Measurements from ENCODE around the gene SMAD6. TPM values are rescaled to one million over a fixed set of nuclear protein-coding genes. Genes with fewer than 3 reads are reported as not detected.

Gene SMAD6
- total RNA-seq, 2 donors from 2014 or later, result 9.4 to 22.0 TPM

DNA sequence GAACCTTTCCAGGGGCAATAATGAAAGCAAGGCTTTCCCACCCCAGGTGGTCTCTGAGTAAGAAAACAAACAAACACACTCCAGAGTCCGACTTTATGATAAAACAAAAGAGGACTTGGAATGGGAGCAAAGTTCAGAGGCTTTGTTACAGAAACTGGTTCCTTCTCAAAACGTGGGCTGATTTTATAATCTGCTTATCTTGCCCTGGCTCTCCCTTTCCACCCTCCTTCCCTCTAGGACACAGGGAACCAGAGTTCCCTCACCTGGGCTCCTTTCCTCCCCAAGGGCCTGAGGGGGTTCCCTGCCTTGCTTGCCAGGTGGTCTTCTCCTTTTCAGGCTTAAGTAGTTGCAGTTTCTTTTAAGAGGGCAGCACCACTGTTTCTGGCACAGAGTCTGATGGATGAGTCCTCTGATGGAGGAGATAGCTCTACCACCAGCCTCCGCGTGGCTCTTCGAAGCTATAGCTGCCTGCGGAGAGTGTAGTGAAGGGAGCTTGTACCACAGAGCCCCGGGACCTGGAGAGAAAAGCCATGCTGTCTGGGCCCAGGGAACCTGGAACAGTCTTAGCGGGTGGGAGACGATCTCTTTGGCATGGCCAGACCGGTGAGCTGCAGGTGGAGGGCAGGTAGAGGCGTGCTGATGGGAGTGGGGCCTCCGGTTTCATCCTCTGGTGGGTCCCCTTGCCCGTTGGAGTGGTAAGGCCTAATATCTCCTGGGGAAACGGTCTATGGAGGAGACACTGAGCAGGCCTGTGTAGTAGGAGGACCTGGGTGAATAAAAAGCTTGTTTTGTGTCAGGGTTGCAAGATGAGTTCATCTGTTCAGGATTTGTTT, 68.7 kb downstream of the SMAD6 start:
- Histone ChIP-seq H3K4me1 (peaks cover 22% of the 10 kb centered on the region), H3K36me3 (no peaks in the 10 kb centered on the region), H3K27me3 (no peaks in the 10 kb centered on the region), H3K27ac (peak overlapping the region; percentile 87), H3K9ac (ENCODE audit: low read depth in 2 of 2, low read length in 2 of 2) (peak overlapping the region in 1 of 2 donors; percentile 77), H3K4me3 (no peak overlapping the region), H3K9me3 (no peaks in the 10 kb centered on the region)
- peak; percentile 65 for DNase-seq
- TF ChIP-seq, protein P1, sequence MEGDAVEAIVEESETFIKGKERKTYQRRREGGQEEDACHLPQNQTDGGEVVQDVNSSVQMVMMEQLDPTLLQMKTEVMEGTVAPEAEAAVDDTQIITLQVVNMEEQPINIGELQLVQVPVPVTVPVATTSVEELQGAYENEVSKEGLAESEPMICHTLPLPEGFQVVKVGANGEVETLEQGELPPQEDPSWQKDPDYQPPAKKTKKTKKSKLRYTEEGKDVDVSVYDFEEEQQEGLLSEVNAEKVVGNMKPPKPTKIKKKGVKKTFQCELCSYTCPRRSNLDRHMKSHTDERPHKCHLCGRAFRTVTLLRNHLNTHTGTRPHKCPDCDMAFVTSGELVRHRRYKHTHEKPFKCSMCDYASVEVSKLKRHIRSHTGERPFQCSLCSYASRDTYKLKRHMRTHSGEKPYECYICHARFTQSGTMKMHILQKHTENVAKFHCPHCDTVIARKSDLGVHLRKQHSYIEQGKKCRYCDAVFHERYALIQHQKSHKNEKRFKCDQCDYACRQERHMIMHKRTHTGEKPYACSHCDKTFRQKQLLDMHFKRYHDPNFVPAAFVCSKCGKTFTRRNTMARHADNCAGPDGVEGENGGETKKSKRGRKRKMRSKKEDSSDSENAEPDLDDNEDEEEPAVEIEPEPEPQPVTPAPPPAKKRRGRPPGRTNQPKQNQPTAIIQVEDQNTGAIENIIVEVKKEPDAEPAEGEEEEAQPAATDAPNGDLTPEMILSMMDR (IDR thresholded peaks at IDR 0.05), result no peak
- intact Hi-C loops (cut with DNase I), result no loop called here

DNA sequence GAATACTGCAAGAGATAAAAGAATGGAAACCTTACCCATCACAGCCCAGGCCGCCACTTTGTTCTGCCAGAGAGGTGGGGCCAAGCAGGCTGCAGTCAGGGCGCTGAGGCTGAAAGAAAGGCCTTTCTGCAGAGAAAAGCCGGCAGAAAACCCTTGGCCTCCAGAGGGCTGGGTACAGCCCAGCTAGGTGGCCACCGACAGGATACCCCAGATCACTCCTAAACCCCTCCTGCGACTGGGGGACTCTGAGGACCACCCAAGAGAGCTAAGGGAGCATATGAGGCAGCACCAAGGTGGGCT, 69.3 kb downstream of the SMAD6 start:
- Histone ChIP-seq H3K36me3 (no peaks in the 10 kb centered on the region), H3K27me3 (no peaks in the 10 kb centered on the region), H3K4me3 (no peak overlapping the region), H3K4me1 (peaks cover 19% of the 10 kb centered on the region), H3K9me3 (no peaks in the 10 kb centered on the region), H3K9ac (ENCODE audit: low read depth in 2 of 2, low read length in 2 of 2) (peak overlapping the region in 1 of 2 donors; percentile 77), H3K27ac (peak overlapping the region; percentile 87)
- TF ChIP-seq, protein P1 (IDR thresholded peaks at IDR 0.05), result no peak
- peak; percentile 44 for DNase-seq
- intact Hi-C loops (cut with DNase I), result no loop called here

DNA sequence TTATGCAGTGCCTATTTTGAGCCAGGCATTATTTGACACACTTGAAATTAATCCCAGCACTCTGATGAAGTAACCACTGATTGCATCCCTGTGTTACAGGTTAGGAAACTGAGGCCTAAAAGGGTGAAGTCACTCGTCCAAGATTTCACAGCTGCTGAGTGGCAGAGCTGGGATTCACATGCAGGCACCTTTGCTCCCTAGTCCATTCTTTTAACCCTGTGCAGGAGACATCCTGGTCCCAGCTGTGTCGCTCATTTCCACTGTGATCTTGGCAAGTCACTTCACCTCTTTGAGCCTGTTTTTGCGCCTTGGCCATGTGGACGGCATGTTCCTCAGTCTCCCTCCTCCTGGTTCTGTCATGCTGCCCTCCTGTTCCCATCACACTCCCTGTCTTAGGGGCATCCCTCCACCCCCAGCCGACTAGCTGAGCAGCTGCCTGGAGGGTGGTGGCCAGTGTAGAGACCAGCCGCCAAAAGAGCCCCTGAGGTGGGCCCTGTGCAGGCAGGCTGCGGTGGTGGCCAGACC, 70.6 kb downstream of the SMAD6 start:
- H3K9me3 ChIP-seq, result no peaks in the 10 kb centered on the region
- peak; percentile 42 for DNase-seq
- intact Hi-C loops (cut with DNase I), result loop anchor here (2.0 kb wide), 1 partner anchor 150 kb away; no protein-coding TSS in a partner anchor

DNA sequence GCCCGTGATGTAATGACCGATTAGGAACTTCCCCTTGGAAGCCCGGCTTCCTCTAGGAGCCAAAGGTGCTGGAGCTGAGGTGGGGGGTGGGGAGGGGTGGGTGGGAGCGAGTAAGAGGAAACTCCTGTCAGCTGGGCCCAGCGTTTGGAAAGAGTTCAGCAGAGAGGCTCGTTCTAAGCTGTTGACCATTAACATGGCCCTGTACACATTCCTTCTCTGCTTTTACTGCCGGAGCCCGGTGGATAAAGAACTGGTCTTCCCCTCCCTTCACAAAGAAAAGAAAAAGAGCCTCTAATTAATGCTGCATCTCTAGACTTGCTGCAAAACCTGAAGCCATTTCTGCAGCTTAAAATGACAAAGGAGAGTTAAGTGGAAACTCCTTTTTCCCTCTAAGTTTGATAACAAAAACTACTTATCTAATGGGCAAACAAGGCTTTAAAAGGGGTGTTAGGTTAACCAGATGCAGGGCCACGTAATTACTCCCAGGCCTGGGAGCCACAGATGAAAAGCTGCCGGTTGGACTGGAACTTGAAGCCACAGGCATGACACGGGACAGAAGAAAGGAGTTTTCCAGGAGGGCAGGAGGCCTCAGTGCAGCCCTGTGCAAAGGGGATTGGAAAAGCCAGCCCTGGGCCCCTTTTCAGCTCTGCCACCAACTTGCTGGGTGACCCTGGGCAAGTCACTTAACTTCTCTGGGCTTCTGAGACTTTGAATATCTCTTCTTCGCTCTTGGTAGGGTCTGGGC, 71.3 kb downstream of the SMAD6 start:
- intact Hi-C loops (cut with DNase I), result loop anchor here (2.0 kb wide), 1 partner anchor 150 kb away; no protein-coding TSS in a partner anchor
- H3K9ac ChIP-seq (ENCODE audit: low read depth in 2 of 2, low read length in 2 of 2), result peak overlapping the region in 1 of 2 donors; percentile 69

More for the DNA sequence above, 70.6 kb downstream of the SMAD6 start:
- Histone ChIP-seq H3K36me3 (no peaks in the 10 kb centered on the region), H3K4me1 (peaks cover 19% of the 10 kb centered on the region), H3K27me3 (no peaks in the 10 kb centered on the region), H3K4me3 (no peak overlapping the region), H3K9ac (ENCODE audit: low read depth in 2 of 2, low read length in 2 of 2) (peak overlapping the region in 1 of 2 donors; percentile 59), H3K27ac (peak overlapping the region; percentile 52)
- TF ChIP-seq, protein P1 (IDR thresholded peaks at IDR 0.05), result no peak

More for the DNA sequence above, 71.3 kb downstream of the SMAD6 start:
- no peak overlapping the region for H3K4me3 ChIP-seq
- H3K27ac ChIP-seq, result peak overlapping the region; percentile 52
- H3K4me1 ChIP-seq, result peaks cover 19% of the 10 kb centered on the region
- H3K27me3 ChIP-seq, result no peaks in the 10 kb centered on the region
- H3K36me3 ChIP-seq, result no peaks in the 10 kb centered on the region
- peak; percentile 68 for DNase-seq
- TF ChIP-seq, protein P1 (IDR thresholded peaks at IDR 0.05), result no peak
- no peaks in the 10 kb centered on the region for H3K9me3 ChIP-seq

Measured in colonic mucosa (tissue), 4 donors.